ENCODE results near the gene CAPN8.

Gene CAPN8

DNA sequence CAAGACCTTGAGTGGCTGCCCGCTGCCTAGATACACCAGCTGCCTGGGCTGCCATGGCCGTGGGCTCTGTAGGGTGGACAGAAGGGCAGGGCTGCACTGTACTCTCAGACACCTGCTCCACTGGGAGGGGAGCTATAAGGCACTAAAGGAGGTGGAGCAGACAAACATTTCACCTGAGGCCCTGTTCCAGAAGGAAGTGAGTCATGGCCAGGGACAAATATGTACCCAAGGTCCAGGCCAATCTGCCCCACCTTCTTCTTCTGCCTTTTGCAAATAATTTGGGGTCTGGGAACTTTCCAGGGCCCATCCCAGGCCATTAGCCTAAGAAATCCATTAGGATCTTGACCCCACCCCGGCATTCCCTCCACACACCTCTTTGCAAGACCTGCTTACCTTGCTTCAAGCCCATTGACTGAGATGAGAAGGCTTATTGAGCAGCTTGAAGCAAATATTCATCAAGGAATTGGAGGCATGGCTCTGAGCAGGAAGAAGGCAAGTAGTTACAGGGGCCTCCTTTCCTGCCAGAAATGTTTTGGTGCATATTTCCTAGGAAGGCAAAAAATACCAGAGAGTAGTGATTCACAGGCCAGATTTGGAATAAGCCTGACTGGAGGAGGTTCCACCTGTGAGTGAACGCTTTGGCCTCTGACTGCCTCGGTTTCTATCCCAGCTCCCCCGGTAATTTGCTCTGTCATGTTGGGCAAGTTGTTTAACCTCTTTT, at the start of gene CAPN8:
CAPN8 (minus strand) TSS at position 110 of the 721 bp plus-strand sequence; CDS start at position 55, 55 bp downstream.
- no peak for DNase-seq

DNA sequence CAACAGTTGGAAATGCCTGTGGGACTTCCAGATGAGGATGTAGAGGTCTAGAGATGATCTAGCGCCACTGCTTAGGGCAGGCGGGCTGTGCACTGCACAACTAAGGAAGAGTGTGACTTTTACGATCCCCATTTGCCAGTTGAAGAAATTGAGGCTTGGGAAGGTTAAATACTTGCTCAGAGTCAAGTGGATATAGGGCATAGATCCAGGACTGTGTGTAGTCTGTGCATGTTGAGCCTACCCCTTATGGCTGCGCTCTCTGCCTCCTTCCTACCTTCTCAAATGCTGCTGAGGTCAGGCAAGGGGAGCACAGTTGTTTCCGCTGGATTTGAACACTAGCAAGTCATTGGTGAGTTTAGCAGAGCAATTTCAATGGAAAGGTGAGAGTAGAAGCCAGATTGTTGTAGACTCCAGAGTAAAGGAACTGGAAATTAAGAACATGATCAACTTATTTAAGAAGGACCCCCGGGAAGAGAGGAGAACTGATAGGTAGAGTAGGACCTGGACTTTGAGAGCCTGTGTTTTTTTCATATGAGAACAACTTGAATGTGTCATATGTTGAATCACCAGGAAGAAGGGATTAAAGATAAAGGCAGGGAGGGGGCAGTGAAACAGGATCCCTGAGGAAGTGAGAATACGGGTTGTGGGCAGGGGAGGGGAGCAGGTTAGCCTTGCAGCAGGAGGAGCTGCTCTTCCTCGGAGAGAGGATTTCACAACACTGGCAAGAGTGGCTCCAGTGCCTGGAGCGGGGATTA, 49.5 kb upstream of the CAPN8 start:
- DNase-seq: no peak

DNA sequence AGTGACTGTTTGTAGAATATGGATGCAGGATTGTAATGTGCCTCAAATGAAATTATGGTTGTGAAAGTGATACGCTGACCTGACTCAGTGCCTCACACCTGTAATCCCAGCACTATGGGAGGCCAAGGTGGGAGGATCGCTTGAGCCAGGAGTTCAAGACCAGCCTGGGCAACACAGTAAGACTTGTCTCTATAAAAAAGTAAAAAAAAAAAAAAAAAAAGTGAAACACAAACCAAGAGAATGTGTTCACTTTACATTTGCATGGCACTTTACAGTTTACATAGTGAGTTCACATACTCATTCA, 48.9 kb upstream of the CAPN8 start:
- DNase-seq: no peak

DNA sequence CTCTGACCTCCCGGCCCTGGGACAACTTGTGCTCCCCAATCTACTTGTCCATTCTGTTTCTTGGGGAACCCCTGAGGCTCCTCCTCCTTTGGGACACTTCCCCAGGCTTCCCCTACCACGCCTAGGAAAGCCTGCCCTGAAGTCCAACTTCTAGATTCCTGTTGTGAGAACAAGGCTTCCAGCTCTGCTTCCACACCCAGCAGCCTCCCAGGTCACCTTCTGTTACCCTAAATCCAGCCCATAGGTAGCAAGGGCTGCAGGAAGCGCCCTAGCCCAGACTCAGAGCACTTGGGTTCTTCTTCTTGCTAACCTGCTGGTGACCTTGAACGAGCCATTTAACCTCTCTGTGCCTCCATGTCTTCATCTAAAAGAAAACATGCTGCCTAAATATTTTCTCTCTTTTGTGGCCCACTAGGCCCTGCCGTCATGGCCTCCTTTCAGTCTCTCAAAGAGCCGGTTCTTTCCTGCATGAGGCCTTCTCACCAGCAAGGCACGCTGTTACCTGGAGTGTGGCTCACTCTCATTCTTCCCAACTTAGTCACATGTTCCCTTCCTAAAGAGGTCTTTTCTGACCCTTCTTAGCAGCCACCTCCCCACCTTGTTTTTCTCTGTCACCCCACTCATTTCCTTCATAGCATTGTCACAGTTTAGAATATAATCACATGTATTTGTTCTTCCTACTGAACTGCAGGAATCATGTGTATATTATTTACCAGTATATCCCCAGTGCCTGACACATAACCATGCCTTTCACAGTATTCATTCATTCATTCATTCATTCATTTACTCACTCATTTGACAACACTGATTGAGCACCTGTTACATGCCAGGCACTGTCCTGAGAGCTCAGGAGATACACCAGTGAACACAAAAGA, 48.3 kb upstream of the CAPN8 start:
- peak in 2 of 6 experiments; percentile 20 to 30 for DNase-seq

DNA sequence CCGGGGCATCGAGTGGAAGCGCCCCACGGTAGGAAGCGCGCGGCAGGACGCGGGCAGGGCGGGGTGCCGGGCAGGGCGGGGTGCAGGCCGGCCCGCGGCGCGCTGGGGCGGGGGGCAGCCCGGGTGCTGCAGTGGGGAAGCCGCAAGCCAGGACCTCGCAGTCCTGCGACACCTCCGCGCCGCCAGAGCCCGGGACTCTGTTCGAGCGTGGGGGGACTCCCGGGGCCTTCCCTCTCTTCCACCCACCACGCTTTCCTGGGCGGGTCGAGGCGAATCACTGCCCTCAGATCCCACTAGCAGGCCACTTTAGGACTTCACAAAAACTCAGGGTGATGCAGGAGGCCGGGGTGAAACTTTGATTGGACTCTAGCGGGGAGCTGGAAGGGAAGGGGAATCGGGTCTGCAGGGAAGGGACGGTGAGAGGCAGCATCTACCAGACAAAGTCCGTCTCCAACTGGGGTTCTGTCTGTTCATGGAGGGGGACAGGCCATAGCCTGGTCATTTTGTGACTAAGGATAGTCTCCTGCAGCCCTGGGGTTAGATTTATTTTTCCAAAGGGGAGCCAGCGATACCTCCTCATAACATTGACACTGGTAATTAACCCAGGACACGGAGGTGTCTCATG, 47.5 kb upstream of the CAPN8 start:
- DNase-seq: peak in 4 of 6 experiments; percentile 24 to 57 (median 36)

DNA sequence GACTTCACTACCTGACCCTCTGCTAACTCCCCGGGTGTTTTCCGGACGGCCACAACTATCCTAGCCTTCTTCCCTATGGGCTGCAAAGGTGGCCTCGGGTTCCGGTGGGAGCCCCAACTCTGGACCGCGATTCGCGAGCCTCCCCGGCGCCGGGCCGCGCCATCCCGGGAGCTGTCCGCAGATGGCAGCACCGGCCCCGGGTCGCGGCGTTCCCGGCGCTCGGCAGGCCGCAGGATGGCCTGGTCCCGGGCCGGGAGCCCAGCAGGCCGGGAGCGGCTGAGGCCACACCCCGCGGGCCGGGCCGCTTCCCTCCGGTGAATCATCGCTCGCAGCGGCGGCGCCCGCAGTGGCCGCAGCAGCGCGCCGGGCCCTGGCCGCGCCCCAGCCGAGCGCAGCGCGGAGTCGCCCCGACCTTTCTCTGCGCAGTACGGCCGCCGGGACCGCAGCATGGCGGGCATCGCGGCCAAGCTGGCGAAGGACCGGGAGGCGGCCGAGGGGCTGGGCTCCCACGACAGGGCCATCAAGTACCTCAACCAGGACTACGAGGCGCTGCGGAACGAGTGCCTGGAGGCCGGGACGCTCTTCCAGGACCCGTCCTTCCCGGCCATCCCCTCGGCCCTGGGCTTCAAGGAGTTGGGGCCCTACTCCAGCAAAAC, 46.8 kb upstream of the CAPN8 start, which contains the start of gene CAPN2:
CAPN2 (plus strand) TSS at position 346 of the 656 bp plus-strand sequence; CDS start at position 448, 102 bp downstream.
- DNase-seq: peak; percentile 16 to 68 (median 44)

DNA sequence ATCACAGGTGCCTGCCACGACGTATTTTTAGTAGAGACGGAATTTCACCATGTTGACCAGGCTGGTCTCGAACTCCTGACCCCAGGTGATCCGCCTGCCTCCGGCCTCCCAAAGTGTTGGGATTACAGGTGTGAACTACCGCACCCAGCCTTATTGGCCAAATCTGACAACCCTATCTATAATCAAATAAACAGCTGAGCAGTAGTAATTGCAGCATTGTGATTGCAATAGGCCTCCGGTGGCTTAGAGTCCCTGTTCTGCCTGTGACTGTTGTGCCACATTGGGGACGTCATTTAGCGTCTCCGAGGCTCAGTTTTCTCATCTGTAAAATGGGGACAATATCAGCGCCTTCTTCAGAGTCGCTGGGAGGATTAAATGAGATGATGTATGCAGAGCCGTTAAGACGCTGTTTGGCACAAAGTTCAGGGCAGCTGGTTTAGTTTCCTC, 46.3 kb upstream of the CAPN8 start:
- DNase-seq: no peak

DNA sequence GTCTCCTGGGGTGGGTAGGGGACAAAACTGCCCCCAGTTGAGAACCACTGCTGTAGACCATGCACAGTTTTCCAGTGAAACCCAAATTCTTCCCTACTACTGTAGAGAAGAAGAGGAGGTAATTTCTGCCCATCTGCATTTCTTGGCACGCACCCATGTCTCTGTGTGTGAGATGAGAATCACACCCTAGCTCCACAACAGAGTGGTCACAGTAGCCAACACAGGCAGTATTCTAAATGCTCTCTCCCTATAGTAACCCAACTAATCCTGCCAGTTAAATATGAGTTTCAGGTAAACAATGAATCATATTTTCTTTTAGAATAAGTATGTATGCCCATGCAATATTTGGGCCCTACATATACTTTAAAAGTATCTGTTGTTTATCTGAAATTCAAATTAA, 45.7 kb upstream of the CAPN8 start:
- no peak for DNase-seq

DNA sequence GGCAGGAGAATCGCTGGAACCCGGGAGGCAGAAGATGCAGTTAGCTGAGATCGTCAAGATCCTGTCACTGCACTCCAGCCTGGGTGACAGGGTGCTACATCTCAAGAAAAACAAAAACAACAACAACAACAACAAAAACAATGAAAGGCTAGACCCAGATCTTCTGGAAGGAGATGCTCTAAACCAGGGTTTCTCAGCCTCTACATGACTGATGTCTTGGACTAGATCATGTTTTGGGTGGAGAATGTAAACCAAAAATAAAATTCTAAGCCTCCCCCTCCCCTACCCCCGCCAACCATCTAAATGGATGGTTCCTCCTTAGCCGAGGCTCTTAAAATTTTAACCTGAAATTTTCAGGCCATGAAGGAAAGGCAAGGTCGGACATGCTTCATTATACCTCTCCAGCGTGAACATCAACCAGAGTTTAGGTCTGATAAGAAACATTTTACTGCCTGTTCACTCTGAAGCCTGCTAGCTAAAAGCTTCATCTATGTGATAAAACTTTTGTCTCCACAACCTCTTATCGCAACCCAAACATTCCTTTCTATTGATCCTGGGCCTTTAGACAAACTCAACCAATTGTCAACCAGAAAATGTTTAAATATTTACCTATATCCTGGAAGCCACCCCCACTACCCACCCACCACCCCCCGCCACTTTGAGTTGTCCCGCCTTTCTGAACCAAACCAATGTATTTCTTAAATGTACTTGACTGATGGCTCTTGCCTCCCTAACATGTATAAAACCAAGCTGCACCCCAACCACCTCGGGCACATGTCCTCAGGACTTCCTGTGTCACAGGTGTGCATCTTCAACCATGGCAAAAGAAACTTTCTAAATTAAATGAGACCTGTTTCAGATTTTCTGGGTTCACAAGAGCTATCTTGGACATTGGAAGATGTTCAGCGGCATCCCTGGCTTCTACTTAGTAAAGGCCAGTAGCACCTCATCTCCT, 45.0 kb upstream of the CAPN8 start:
- no peak for DNase-seq

DNA sequence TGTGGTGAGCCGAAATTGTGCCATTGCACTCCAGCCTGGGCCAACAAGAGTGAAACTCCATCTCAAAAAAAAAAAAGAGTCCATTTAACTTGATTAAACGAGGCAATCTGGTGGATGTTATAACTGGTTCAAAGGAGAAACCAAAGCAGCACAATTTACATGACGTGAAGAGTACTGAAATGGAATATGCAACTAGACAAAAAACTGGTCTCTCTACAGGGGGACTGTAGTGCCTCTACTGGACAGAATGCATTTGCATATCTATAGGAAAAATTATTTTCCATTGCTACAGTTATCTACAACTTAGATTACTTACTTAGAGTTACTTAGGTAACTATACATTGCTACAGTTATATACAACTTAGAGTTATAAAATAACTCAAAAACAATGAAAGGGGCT, 44.1 kb upstream of the CAPN8 start:
- DNase-seq: no peak

DNA sequence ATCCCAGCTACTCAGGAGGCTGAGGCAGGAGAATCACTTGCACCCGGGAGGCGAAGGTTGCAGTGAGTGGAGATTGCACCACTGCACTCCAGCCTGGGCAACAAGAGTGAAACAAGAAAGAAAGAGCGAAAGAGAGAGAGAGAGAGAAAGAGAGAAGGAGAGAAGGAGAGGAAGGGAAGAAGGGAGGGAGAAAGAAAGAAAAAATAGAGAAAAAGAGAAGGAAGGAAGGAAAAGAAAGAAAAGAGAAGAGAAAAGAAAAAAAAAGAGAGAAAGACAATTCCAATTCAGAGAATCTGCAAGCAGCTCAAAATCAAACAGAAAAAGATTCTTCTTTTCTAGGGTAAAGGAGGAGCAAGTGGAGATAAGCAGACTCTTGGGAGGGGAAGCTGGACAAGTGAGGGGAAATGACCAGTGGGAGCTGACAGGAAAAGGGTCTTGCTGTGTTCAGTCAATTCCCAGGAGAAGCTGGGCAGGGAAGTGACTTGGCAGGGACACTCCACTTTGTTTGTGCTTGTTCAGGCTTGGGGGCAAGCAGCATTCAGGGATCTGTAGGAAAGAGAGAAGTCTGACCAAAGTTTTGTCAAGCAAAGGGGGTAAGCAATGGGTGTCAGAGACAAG, 43.3 kb upstream of the CAPN8 start:
- DNase-seq: no peak

DNA sequence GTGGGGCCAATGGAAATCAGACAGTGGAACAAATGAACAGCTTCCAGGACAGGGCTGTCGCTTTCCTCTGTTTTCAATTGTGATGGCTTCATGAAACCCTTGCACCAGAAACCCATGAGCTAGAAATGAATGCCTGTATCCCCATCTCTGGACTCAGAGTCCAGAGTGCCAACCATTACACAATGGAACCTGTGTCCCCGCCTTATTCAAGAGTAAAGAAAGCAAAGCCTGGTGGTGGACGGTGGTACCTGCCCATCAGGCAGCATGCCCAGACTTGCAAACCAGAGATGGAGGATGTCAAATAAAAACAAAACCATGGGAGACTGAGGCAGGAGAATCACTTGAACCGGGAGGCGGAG, 42.5 kb upstream of the CAPN8 start:
- DNase-seq: no peak

DNA sequence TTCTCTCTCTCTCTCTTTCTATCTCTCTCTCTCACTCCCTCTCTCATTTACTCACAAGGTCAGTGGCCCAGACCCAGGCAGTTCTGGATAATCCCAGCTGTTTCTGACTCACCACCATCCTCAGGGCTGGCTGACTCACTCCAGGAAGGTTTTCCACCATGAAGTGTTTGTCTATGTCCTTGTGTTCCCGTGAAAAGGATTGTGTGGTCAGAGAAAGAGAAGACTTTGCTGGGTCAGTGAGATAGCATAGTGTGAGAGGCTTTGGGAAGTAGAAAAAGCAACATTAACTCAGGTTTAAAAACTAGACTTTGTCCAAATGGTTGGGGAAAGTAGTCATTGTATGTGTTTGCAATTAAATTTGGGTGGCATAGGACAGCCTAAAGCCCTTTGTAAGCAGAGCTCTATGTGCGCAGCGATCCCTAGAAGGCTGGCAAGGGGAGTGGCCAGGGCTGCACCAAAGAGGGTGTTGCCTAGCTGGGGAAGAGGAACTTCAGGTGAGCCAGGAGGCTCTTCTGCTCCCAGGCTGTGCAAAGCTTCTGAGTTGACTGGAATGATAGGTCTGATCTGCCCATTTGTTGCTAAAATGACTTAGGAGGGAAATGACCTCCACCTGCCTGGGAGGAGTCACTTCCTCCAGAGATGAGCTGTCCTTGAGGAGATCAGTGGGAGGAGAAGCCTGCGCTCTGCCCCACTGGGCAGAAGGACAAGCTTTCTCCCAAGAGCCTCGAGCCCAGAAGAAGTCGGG, 41.9 kb upstream of the CAPN8 start:
- DNase-seq: no peak

DNA sequence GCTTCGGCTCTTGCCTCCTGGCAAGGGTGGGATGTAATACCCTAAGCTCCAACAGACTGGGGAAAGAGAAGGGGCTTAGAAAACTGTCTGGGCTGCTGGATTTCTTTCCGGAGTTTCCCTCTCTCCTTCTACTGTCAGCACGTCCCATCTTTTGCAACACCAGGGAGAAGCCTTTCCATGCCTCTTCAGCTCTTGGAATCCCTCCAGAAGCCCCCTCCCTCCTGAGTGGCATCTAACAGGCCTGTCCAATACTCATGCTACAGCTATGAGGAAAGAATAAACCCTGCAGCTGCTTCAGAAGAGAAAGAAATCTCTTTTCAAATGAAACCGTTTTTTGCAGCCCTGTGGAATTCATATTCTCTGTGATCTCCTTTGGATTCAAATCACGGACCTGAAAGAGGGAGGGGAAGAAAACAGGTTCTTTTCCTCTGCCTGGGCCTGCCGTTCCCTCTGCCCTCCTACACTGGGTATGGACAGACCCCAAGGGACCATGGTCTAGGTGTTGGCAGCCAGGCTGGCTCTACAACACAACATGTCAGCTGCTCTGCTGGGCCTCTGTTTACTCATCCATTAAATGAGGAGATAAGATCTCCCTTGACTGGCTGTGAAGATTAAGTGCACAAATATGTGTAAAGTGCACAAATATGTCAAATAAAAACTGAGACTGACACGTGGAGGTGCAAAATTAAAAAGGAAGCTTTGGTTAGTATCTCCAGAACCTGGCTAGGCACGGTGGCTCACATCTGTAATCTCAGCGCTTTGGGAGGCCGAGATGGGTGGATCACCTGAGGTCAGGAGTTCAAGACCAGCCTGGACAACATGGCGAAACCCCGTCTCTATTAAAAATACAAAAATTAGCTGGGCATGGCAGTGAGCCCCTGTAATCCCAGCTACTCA, 40.8 kb upstream of the CAPN8 start:
- no peak for DNase-seq

DNA sequence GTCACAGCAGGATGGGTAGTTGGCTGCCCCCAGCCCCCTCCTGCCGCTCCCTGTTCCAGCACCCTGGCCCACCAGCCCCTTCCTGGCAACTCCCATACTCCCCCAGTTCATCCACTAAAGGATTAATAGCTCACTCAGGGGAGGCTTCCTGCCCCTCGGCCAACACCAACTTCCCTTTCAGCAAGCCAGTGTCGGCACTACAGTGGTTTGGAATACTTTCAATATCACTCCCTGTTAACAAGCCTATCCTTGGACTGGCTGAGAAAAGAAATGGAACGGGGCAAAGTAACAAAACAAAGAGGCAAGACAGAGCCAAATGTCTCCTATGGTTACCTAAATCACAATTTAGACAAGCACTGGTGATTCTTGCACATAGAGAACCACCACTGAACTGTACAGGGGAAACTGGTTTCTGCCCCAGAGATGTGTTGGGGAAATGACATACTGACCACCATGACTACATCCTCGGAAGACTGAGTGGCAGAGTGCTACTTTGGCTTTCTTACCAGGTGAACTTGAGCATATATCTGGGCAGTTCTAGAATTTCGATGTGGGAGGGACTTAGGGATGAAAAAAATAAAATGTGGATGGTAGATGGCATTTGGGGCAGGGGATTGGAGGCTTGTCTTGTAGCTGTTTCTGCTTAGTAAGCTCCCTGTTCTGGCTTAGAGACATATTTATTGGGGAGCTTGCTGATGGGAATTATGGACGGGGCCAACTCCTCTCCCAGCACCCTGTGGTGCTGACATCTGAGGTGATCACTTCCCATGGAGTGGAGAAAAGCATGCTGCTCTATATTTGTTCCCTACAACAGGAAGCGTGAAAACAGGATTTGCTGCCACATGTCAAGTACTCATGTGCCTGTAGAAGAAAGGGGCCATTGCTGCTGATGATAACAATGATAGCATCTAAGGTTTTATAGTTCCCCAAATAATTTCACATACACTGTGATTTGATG, 39.7 kb upstream of the CAPN8 start:
- no peak for DNase-seq

DNA sequence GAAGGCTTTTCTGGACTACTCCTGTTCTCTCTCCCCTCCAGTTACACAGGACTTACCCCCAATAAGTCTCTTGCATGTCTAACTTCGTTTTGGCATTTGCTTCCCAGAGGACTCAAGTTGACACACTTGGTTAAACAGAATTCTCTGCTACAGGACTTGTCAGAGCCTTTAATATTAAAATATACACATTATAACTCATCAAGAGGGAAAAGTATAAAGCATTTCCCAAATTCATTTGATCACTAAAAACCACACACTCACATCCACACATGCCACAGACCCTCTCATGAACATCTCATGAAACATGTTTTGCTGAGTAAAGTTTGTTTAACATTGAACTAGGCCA, 38.1 kb upstream of the CAPN8 start:
- no peak for DNase-seq

DNA sequence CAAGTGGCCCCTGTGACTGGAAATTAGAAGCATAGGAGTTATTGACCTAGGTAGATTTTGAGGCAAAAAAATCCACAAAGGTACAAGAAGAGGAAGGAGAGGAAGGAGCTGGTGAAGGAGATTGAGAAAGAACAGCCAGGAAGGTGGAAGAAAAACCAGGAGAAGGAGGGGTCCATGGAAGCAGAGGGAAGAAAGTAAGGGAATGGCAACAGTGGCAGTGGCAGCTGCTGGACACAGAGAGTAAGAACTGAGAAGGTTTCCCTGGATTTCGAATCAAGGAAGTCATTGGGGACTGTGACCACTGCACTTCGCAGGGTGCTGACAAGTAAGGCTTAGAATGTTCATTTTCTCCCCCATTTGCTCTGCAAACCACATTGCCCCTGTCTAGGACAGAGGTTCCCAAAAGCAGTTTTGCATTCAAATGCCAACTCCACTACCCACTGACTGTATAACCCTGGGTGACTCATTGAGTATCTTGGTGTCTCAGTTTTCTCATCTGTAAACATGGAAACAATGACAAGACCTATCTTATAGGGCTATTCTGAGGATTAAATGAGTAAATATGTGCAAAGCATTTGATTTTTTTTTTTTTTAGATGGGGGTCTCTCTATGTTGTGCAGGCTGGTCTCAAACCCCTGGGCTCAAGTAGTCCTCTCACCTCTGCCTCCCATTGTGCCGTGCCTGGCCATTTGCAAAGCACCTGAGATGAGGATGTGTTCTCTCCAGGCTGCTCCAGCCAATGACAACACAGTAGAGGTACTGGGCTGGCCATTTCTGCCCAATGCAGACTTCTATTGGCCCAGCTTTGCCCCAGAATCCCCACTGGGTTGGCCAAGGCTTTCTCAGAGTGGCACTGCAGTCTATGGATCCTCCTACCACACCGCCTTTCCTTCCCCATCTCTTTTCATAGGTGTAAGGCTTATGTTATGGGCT, 37.5 kb upstream of the CAPN8 start:
- DNase-seq: no peak

Measured in stimulated activated naive CD4-positive, alpha-beta T cell (primary cell).